Esophagus squamous epithelium (tissue), 5 donors: ENCODE measurements around the gene HEMGN. TPM values are rescaled to one million over a fixed set of nuclear protein-coding genes. Genes with fewer than 3 reads are reported as not detected.

Source experiments
- DNase-seq: peaks from one replicate; lab custom pipeline; 2025; lab: John Stamatoyannopoulos, UW
- H3K27ac ChIP-seq, 4 donors: fragments of 200-600 bp; sonication (generic); one replicate each; pipeline ENCODE4 v1.5.1; 2016 to 2019; ENCODE audit warnings: mild to moderate bottlenecking in 1 of 4
- H3K27me3 ChIP-seq, 4 donors: fragments of 200-600 bp; sonication (generic); 1 replicate in 3 of 4; 2 replicates in 1 of 4; pipeline versions ENCODE4 v1.5.1 to v1.6.0; 2017 to 2021; ENCODE audit warnings: antibody characterized with exemption in 1 of 4
- H3K36me3 ChIP-seq, 3 donors: fragments of 200-600 bp; sonication (generic); one replicate each; pipeline ENCODE4 v1.5.1; 2016 to 2019
- H3K4me1 ChIP-seq, 3 donors: fragments of 200-600 bp; sonication (generic); one replicate each; pipeline ENCODE4 v1.5.1; 2017 to 2019
- H3K4me3 ChIP-seq, 4 donors: fragments of 200-600 bp; sonication (generic); 1 replicate in 3 of 4; 2 replicates in 1 of 4; pipeline ENCODE4 v1.5.1; 2016 to 2019; ENCODE audit warnings: mild to moderate bottlenecking in 2 of 4, moderate library complexity in 1 of 4
- H3K9me3 ChIP-seq, 3 donors: fragments of 200-600 bp; sonication (generic); one replicate each; pipeline ENCODE4 v1.5.1; 2016 to 2019
- CTCF ChIP-seq, 6 experiments: fragments of 450-650 bp in 4 of 6; fragments of 200-600 bp in 2 of 6; sonication (generic) in 2 of 6; IDR thresholded peaks; one replicate each; pipeline ENCODE4 v1.5.1; 2016 to 2019; ENCODE audit warnings: antibody characterized with exemption in 6 of 6, mild to moderate bottlenecking in 4 of 6, moderate library complexity in 4 of 6
- POLR2A ChIP-seq, 4 donors: fragments of 450-650 bp; IDR thresholded peaks; one replicate each; pipeline ENCODE4 v1.6.1; 2017; ENCODE audit warnings: antibody characterized with exemption in 4 of 4, mild to moderate bottlenecking in 4 of 4, moderate library complexity in 3 of 4
- WGBS, 2 donors: methylation state at CpG; one replicate each; pipeline ENCODE4 v1.1.5; 2018; 5-methylcytosine and 5-hydroxymethylcytosine counted together
- intact Hi-C: fragments of 100-400 bp; cut with DNase I; formaldehyde crosslinking; loops from one replicate; pipeline ENCODE4 v1.15.0; 2022
- total RNA-seq, 4 donors: library from RNA; depleted of rRNA; stranded (reverse); fragments of >200 nt; gene quantifications; one replicate each; pipeline ENCODE4 v1.1.0, GENCODE V29; 2016
- donor health status: DM: yes; HTN: yes; CAD: no.

The HEMGN gene
- total RNA-seq, 4 donors from 2014 or later: not detected

DNA sequence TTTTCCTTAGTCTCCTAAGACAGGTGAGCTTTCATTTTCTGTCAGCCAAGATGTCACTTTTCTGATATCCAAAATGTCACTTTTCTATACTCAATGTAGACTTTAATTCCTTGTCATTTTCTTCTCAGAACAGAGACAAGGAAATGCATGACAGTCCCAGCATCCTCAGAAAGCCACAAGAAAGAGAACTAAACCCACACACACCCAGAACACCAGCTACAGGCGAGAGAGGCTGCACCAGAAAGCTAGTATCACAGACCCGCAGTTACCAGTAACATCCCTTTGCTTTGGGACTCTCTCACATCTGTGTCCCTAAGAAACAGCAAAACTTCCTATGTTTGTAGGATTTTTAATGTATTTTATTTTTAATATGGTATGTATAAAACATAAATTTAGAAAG, 32.7 kb downstream of the HEMGN start:
- peaks cover 0 to 59% (median 7%) of the 10 kb centered on the region in 3 donors for H3K4me1 ChIP-seq

DNA sequence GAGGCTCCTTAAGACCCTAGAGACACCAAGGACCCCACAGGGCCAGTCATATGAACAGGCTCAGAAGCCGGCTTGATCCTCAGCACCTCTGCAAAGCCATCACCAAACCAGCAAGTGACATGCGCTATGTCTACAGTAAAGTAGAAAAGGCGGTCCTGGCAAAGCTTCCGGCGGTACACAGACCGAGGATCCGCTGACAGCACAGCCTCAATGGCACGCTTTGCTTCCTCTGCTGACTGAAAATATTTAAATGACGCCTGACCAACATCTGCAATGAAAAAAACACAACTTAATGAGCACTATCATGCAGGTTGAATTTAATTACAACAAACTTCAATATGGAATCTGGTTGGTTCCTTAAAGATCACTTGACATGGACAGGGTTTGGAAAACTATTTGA, 33.2 kb downstream of the HEMGN start:
- H3K27ac ChIP-seq: no peak overlapping the region
- 89 to 92% methylated on average over 9 of the region's 9 CpGs for WGBS, 2 donors
- no peaks in the 10 kb centered on the region for H3K9me3 ChIP-seq
- no peak for TF ChIP-seq CTCF (IDR thresholded peaks at IDR 0.05)
- TF ChIP-seq POLR2A (IDR thresholded peaks at IDR 0.05): no peak
- H3K4me1 ChIP-seq: peaks cover 0 to 58% (median 7%) of the 10 kb centered on the region in 3 donors
- no peaks in the 10 kb centered on the region for H3K27me3 ChIP-seq
- DNase-seq: no peak
- H3K4me3 ChIP-seq: no peak overlapping the region
- peaks cover 3 to 75% (median 7%) of the 10 kb centered on the region in 3 donors for H3K36me3 ChIP-seq
- intact Hi-C loops: loop anchor here (5.0 kb wide), 1 partner anchor 192 kb away; no protein-coding TSS in a partner anchor

More for the DNA sequence above, 32.7 kb downstream of the HEMGN start:
- WGBS, 2 donors: 57 to 86% methylated on average over 2 of the region's 2 CpGs
- H3K27me3 ChIP-seq: no peaks in the 10 kb centered on the region
- no peaks in the 10 kb centered on the region for H3K9me3 ChIP-seq
- H3K27ac ChIP-seq: peak overlapping the region in 1 of 4 donors; percentile 43
- no peak for DNase-seq
- intact Hi-C loops: no loop called here
- H3K36me3 ChIP-seq: peaks cover 8 to 75% (median 12%) of the 10 kb centered on the region in 3 donors
- TF ChIP-seq CTCF (IDR thresholded peaks at IDR 0.05) (no peak), POLR2A (IDR thresholded peaks at IDR 0.05) (no peak)
- no peak overlapping the region for H3K4me3 ChIP-seq

- no peak for DNase-seq
- WGBS, 2 donors: 53 to 55% methylated on average over 1 of the region's 1 CpG
- TF ChIP-seq POLR2A (IDR thresholded peaks at IDR 0.05): no peak
- TF ChIP-seq CTCF (IDR thresholded peaks at IDR 0.05): no peak
- H3K27ac ChIP-seq: no peak overlapping the region
- H3K4me3 ChIP-seq: no peak overlapping the region
- peaks cover 0 to 69% (median 0%) of the 10 kb centered on the region in 3 donors for H3K36me3 ChIP-seq
- H3K9me3 ChIP-seq: no peaks in the 10 kb centered on the region
- intact Hi-C loops: loop anchor here (5.0 kb wide), 1 partner anchor 191 kb away; no protein-coding TSS in a partner anchor
- H3K27me3 ChIP-seq: no peaks in the 10 kb centered on the region
- H3K4me1 ChIP-seq: peaks cover 0 to 45% (median 7%) of the 10 kb centered on the region in 3 donors
These were observed 34.8 kb downstream of the HEMGN start for GRCh38 chr9:97903177-97903576.

GRCh38 chr9:97900738-97901565, 37.0 kb downstream of the HEMGN start:
- TF ChIP-seq CTCF (IDR thresholded peaks at IDR 0.05) (peak; percentile 54 to 83 (median 72)), POLR2A (IDR thresholded peaks at IDR 0.05) (no peak)
- H3K4me1 ChIP-seq: peaks cover 0 to 23% (median 3%) of the 10 kb centered on the region in 3 donors
- peaks cover 0 to 65% (median 0%) of the 10 kb centered on the region in 3 donors for H3K36me3 ChIP-seq
- DNase-seq: no peak
- 27 to 30% methylated on average over 5 of the region's 5 CpGs for WGBS, 2 donors
- H3K4me3 ChIP-seq: no peak overlapping the region
- H3K9me3 ChIP-seq: no peaks in the 10 kb centered on the region
- peak overlapping the region in 1 of 4 donors; percentile 22 for H3K27ac ChIP-seq
- intact Hi-C loops: loop anchor here (5.0 kb wide), 1 partner anchor 189 kb away; no protein-coding TSS in a partner anchor
- no peaks in the 10 kb centered on the region for H3K27me3 ChIP-seq
